Neuronal stem cell (in vitro differentiated cells): ENCODE measurements around the gene RUFY4.

Experiments
- DNase-seq: peaks from one replicate; pipeline ENCODE4 v3.0.0-alpha.2; 2013; ENCODE audit warnings: low spot score
- H2AFZ ChIP-seq: one replicate; pipeline ENCODE4 v1.6.1; 2013; ENCODE audit warnings: mild to moderate bottlenecking, low read length, inconsistent platforms
- H2AK5ac ChIP-seq: 2 replicates; pipeline ENCODE4 v1.6.1; 2013; ENCODE audit warnings: low read depth, mild to moderate bottlenecking, inconsistent platforms, low read length, moderate library complexity, mixed read lengths
- H2BK120ac ChIP-seq: 2 replicates; pipeline ENCODE4 v1.6.1; 2013; ENCODE audit warnings: low read depth, mild to moderate bottlenecking, inconsistent platforms, low read length, moderate library complexity, mixed read lengths
- H2BK12ac ChIP-seq: one replicate; pipeline ENCODE4 v1.6.1; 2013; ENCODE audit warnings: low read length, inconsistent platforms
- H2BK15ac ChIP-seq: 2 replicates; pipeline ENCODE4 v1.6.1; 2013; ENCODE audit warnings: mild to moderate bottlenecking, low read length, inconsistent platforms, mixed read lengths
- H2BK5ac ChIP-seq: one replicate; pipeline ENCODE4 v1.6.1; 2013; ENCODE audit warnings: inconsistent platforms, mild to moderate bottlenecking, low read length, moderate library complexity
- H3K14ac ChIP-seq: one replicate; pipeline ENCODE4 v1.6.1; 2013; ENCODE audit warnings: low read length, inconsistent platforms
- H3K18ac ChIP-seq: 2 replicates; pipeline ENCODE4 v1.6.1; 2013; ENCODE audit warnings: low read length, inconsistent platforms
- H3K23ac ChIP-seq: 2 replicates; pipeline ENCODE4 v1.6.1; 2013; ENCODE audit warnings: low read depth, mild to moderate bottlenecking, mixed read lengths, low read length, inconsistent platforms; ENCODE audit not compliant: poor library complexity
- H3K27ac ChIP-seq: replicated peaks from 3 replicates; pipeline ENCODE4 v1.5.1; 2013; ENCODE audit warnings: low read length, inconsistent platforms
- H3K27me3 ChIP-seq, 3 experiments: 2 replicates each; pipeline ENCODE4 v1.6.1; 2013; ENCODE audit warnings: low read length in 3 of 3, mild to moderate bottlenecking in 2 of 3, inconsistent platforms in 1 of 3, low read depth in 1 of 3, mixed read lengths in 1 of 3, moderate library complexity in 1 of 3; ENCODE audit not compliant: control insufficient read depth in 3 of 3, insufficient read depth in 3 of 3
- H3K36me3 ChIP-seq, 2 donors: replicated peaks in 1 of 2; 2 replicates each; pipeline ENCODE4 v1.6.1; 2013; ENCODE audit warnings: low read length in 2 of 2; ENCODE audit not compliant: control insufficient read depth in 2 of 2, insufficient read depth in 2 of 2
- H3K4ac ChIP-seq: 2 replicates; pipeline ENCODE4 v1.6.1; 2013; ENCODE audit warnings: inconsistent platforms, mild to moderate bottlenecking, low read length, moderate library complexity
- H3K4me1 ChIP-seq, 2 donors: 1 replicate in 1 of 2; 2 replicates in 1 of 2; pipeline ENCODE4 v1.6.1; 2013; ENCODE audit warnings: low read length in 2 of 2, low read depth in 1 of 2; ENCODE audit not compliant: control insufficient read depth in 2 of 2, insufficient read depth in 1 of 2
- H3K4me2 ChIP-seq: one replicate; pipeline ENCODE4 v1.6.1; 2013; ENCODE audit warnings: mild to moderate bottlenecking, low read length, inconsistent platforms; ENCODE audit not compliant: insufficient read depth, poor library complexity, severe bottlenecking
- H3K4me3 ChIP-seq, 2 donors: 2 replicates each; pipeline ENCODE4 v1.5.1; 2013; ENCODE audit warnings: low read length in 2 of 2, mild to moderate bottlenecking in 2 of 2, inconsistent platforms in 1 of 2, moderate library complexity in 1 of 2
- H3K79me1 ChIP-seq: one replicate; pipeline ENCODE4 v1.6.1; 2013; ENCODE audit warnings: low read depth, mild to moderate bottlenecking, inconsistent platforms, low read length, moderate library complexity
- H3K9ac ChIP-seq: one replicate; pipeline ENCODE4 v1.6.1; 2013; ENCODE audit warnings: mild to moderate bottlenecking, low read depth, low read length, inconsistent platforms; ENCODE audit not compliant: poor library complexity
- H3K9me3 ChIP-seq, 2 donors: replicated peaks in 1 of 2; 2 replicates each; pipeline versions ENCODE3 to v1.6.1; 2013; ENCODE audit warnings: low read length in 2 of 2, mild to moderate bottlenecking in 2 of 2, inconsistent platforms in 1 of 2, low read depth in 1 of 2, mixed read lengths in 1 of 2, moderate library complexity in 1 of 2; ENCODE audit not compliant: control insufficient read depth in 2 of 2, insufficient read depth in 1 of 2
- H4K8ac ChIP-seq: one replicate; pipeline ENCODE4 v1.6.1; 2013; ENCODE audit warnings: low read depth, mild to moderate bottlenecking, inconsistent platforms, low read length, moderate library complexity
- H4K91ac ChIP-seq: one replicate; pipeline ENCODE4 v1.6.1; 2013; ENCODE audit warnings: low read length, low read depth, mild to moderate bottlenecking, inconsistent platforms; ENCODE audit not compliant: poor library complexity
- WGBS, 2 donors: extraction: QIAGEN DNeasy Blood & Tissue Kit; methylation state at CpG; one replicate each; pipeline ENCODE4 v1.1.7; 2013; ENCODE audit warnings: missing lambda C conversion rate in 2 of 2, mixed read lengths in 1 of 2; ENCODE audit not compliant: insufficient read length in 2 of 2, insufficient replicate concordance in 1 of 2; ENCODE audit errors: extremely low coverage in 2 of 2; 5-methylcytosine and 5-hydroxymethylcytosine counted together

Gene RUFY4

DNA sequence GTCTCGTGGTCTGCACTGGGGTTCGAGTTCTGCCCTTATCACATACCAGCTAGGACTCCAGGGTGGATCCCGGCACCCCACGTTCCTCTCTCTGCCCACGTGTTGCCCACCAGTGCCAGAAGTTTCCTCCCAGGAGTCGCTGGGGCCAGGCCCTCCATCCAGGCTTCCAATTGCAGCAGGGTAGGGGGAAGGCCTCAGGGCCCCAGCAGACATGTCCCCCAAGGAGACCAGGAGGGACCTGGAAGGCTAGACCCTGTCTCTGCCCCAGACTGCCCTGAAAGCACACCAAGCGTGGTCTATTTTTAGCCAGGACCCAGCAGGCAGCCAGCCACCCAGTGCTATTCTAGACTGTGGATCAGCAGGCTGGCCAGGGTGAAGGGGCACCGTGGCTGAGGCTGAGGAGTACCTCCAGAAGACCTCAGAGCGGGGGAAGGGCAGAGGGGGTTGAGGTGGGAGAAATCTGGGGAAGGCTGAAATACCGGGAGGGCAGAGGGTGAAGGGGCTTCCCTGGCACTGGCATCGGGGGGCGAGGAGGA, 47.4 kb upstream of the RUFY4 start:
- Histone ChIP-seq H3K27me3 (peaks cover 0 to 25% (median 0%) of the 10 kb centered on the region in 3 experiments), H2AK5ac (peak overlapping the region; percentile 27), H3K4ac (no peak overlapping the region), H3K9me3 (no peaks in the 10 kb centered on the region), H4K8ac (no peak overlapping the region), H2BK15ac (no peak overlapping the region), H3K4me1 (peaks cover 7 to 26% of the 10 kb centered on the region in 2 donors), H4K91ac (no peak overlapping the region), H3K79me1 (no peaks in the 10 kb centered on the region), H3K9ac (no peak overlapping the region), H2BK120ac (no peak overlapping the region), H3K23ac (no peak overlapping the region), H3K14ac (no peak overlapping the region), H3K27ac (no peak overlapping the region), H3K4me2 (no peak overlapping the region), H2AFZ (no peak overlapping the region), H2BK12ac (peak overlapping the region; percentile 48), H2BK5ac (peak overlapping the region; percentile 35), H3K4me3 (no peak overlapping the region), H3K36me3 (no peaks in the 10 kb centered on the region), H3K18ac (peak overlapping the region; percentile 91)
- DNase-seq = no peak
- WGBS, 2 donors = no CpG with 5 or more reads among the region's 12 CpGs

DNA sequence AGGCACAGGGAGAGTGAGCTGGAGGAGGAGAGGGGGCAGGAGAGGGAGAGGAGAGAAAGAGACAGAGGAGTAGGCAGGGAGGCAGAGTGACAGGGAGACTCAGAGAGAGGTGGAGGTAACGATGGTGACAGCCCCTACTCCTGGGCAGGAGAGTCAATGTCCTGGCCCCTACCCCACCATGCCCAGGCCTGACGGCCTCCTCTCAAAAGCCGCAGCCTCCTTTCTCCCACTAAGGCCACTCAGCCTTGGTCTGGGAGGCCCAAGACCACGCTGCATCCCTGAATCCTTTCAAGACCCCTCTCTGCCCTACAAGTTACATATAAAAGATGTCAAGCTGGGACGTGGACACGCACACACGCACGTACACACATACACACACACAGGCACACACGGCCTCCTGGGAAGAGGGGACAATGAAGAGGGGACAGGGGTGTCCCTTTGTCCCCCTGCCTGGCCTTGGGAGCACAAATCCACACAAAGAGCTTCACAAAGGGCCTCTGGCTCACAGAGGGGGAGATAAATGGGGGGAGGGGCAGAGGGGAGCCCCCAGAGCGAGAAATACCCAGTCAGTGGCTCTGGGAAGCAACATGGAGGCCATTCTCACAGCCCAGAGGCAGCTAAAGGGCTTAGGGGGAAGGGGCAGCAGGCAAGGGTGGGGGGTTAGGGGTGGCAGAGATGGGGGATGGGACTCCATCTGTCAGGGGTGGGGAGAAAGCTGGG, 46.8 kb upstream of the RUFY4 start:
- no peaks in the 10 kb centered on the region for H3K9me3 ChIP-seq
- WGBS, 2 donors = no CpG with 5 or more reads among the region's 10 CpGs

DNA sequence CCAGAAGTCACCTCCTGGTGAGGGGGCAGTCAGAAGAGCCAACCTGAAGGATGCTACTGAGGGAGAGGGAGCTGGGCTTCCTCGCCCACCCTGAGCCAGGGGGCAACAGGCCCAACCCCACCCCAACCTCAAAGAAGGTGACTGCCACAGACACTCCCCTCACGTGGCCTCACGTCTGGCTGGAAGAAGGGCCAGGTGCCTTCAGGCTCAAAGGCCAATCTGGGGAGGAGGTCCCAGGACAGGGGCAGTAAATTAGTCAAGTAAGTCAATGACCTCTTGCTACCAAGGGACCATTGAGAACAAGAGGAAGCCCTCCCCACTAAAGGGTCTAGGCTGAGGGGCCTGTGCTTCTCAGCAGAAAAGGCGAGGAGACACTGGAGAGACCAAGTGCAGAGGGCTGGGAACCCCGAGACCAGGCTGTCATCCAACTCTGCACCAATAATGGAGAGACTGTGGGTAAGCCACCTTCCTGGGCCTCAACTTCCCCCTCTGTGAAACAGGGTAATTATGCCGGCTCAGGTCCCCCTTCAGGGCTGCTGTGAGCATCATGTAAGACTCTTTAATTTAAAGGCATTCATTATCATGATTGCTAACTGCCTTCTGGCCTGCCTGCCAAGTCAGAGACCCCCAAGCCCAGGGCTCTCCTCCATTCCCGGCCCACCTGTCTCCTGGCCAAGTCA, 46.1 kb upstream of the RUFY4 start:
- H3K14ac ChIP-seq = no peak overlapping the region
- DNase-seq = no peak
- peaks cover 0 to 23% (median 0%) of the 10 kb centered on the region in 3 experiments for H3K27me3 ChIP-seq
- peak overlapping the region; percentile 93 for H2BK15ac ChIP-seq
- H3K36me3 ChIP-seq = no peaks in the 10 kb centered on the region
- no peak overlapping the region for H3K4ac ChIP-seq
- H4K8ac ChIP-seq = no peak overlapping the region
- H2AFZ ChIP-seq = no peak overlapping the region
- H3K9ac ChIP-seq = no peak overlapping the region
- peak overlapping the region; percentile 77 for H2AK5ac ChIP-seq
- no peak overlapping the region for H3K4me3 ChIP-seq
- no peak overlapping the region for H3K23ac ChIP-seq
- H3K4me2 ChIP-seq = no peak overlapping the region
- H3K79me1 ChIP-seq = no peaks in the 10 kb centered on the region
- no peak overlapping the region for H3K27ac ChIP-seq
- peak overlapping the region; percentile 49 for H2BK120ac ChIP-seq
- peaks cover 7 to 26% of the 10 kb centered on the region in 2 donors for H3K4me1 ChIP-seq
- no peaks in the 10 kb centered on the region for H3K9me3 ChIP-seq
- H2BK12ac ChIP-seq = peak overlapping the region; percentile 76
- no peak overlapping the region for H2BK5ac ChIP-seq
- no CpG with 5 or more reads among the region's 7 CpGs for WGBS, 2 donors
- no peak overlapping the region for H4K91ac ChIP-seq
- H3K18ac ChIP-seq = peak overlapping the region; percentile 92

More for the DNA sequence above, 46.8 kb upstream of the RUFY4 start:
- Histone ChIP-seq H3K14ac (no peak overlapping the region), H3K27ac (no peak overlapping the region), H3K18ac (peak overlapping the region; percentile 92), H3K27me3 (peaks cover 0 to 23% (median 0%) of the 10 kb centered on the region in 3 experiments), H4K8ac (peak overlapping the region; percentile 53), H2BK15ac (no peak overlapping the region), H3K36me3 (no peaks in the 10 kb centered on the region), H3K79me1 (no peaks in the 10 kb centered on the region), H3K4me1 (peaks cover 7 to 26% of the 10 kb centered on the region in 2 donors), H2BK120ac (peak overlapping the region; percentile 49), H4K91ac (no peak overlapping the region), H2AK5ac (peak overlapping the region; percentile 77), H3K4me2 (no peak overlapping the region), H2BK5ac (peak overlapping the region; percentile 35), H3K23ac (no peak overlapping the region), H3K4ac (no peak overlapping the region), H3K9ac (no peak overlapping the region), H3K4me3 (no peak overlapping the region), H2AFZ (peak overlapping the region; percentile 37), H2BK12ac (peak overlapping the region; percentile 1)
- no peak for DNase-seq

DNA sequence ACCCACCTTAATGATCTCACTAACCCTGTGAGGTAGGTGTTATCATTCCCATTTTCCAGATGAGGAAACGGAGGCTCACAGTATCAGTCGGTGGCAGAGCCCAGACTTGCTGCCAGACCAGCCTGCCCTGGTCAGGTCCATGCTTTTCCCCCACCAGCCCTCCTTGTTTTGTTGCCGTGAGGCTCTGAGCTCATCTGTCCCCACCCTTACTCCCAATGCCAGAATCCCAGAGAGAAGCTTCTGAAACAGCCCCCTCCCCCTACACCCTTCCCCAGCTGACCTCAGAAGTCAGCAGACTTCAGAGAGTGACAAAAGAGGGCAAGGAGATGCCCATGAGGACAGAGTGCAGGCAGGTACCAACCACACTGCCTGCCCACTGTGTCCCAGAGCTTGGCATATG, 45.4 kb upstream of the RUFY4 start:
- no peak overlapping the region for H3K4me2 ChIP-seq
- peak overlapping the region; percentile 92 for H2AK5ac ChIP-seq
- H3K79me1 ChIP-seq = no peaks in the 10 kb centered on the region
- peaks cover 0 to 20% (median 0%) of the 10 kb centered on the region in 3 experiments for H3K27me3 ChIP-seq
- no peak overlapping the region for H3K14ac ChIP-seq
- H2BK5ac ChIP-seq = no peak overlapping the region
- H2BK12ac ChIP-seq = no peak overlapping the region
- no peak overlapping the region for H2BK120ac ChIP-seq
- no peak overlapping the region for H3K27ac ChIP-seq
- H3K4me1 ChIP-seq = peaks cover 7 to 26% of the 10 kb centered on the region in 2 donors
- H3K9me3 ChIP-seq = no peaks in the 10 kb centered on the region
- H4K91ac ChIP-seq = no peak overlapping the region
- H2AFZ ChIP-seq = no peak overlapping the region
- H3K36me3 ChIP-seq = no peaks in the 10 kb centered on the region
- no peak for DNase-seq
- H4K8ac ChIP-seq = no peak overlapping the region
- no peak overlapping the region for H3K23ac ChIP-seq
- no peak overlapping the region for H3K9ac ChIP-seq
- no peak overlapping the region for H3K4ac ChIP-seq
- peak overlapping the region; percentile 76 for H2BK15ac ChIP-seq
- WGBS, 2 donors = no CpG with 5 or more reads among the region's 3 CpGs
- no peak overlapping the region for H3K4me3 ChIP-seq
- no peak overlapping the region for H3K18ac ChIP-seq
